Measurements from ENCODE around the gene MMEL1.
"Not testable (repeated sequence)": the region's sequence is repeated elsewhere in the genome, so short reads cannot be mapped to it uniquely, and the experiment has no call there.

MMEL1 gene

GRCh38 chr1:2588661-2589430 is 44.0 kb downstream of the MMEL1 start:
- DNase-seq = no peak

- DNase-seq = no peak
Measured at GRCh38 chr1:2587860-2588571, 44.8 kb downstream of the MMEL1 start.

- no peak for DNase-seq
Measured at GRCh38 chr1:2587071-2587859, 45.6 kb downstream of the MMEL1 start.

GRCh38 chr1:2586154-2587070 is 46.4 kb downstream of the MMEL1 start, which contains the start of gene PRXL2B:
Gene PRXL2B (plus strand): TSS chr1:2586777. CDS start chr1:2586886, 109 bp downstream.
- DNase-seq = peak; percentile 84

GRCh38 chr1:2585318-2586092 is 47.3 kb downstream of the MMEL1 start:
- DNase-seq = no peak

GRCh38 chr1:2584686-2585317 is 48.0 kb downstream of the MMEL1 start:
- no peak for DNase-seq

- no peak for DNase-seq
Measured at GRCh38 chr1:2583871-2584351, 48.9 kb downstream of the MMEL1 start.

GRCh38 chr1:2583331-2583791 is 49.5 kb downstream of the MMEL1 start:
- DNase-seq = no peak

- DNase-seq = no peak
Measured at GRCh38 chr1:2582391-2582790, 50.4 kb downstream of the MMEL1 start.

GRCh38 chr1:2580691-2581090 is 52.1 kb downstream of the MMEL1 start:
- DNase-seq = no peak

GRCh38 chr1:2578758-2579118 is 54.1 kb downstream of the MMEL1 start:
- DNase-seq = no peak

- DNase-seq = not testable (repeated sequence)
Measured at GRCh38 chr1:2577565-2578075, 55.2 kb downstream of the MMEL1 start.

- no peak for DNase-seq
Measured at GRCh38 chr1:2575801-2576663, 56.8 kb downstream of the MMEL1 start.

GRCh38 chr1:2574350-2574749 is 58.5 kb downstream of the MMEL1 start:
- no peak for DNase-seq

- DNase-seq = no peak
Measured at GRCh38 chr1:2573250-2573920, 59.4 kb downstream of the MMEL1 start.

GRCh38 chr1:2571348-2571747 is 61.5 kb downstream of the MMEL1 start:
- DNase-seq = no peak

GRCh38 chr1:2570332-2570731 is 62.5 kb downstream of the MMEL1 start:
- no peak for DNase-seq

- DNase-seq = not testable (repeated sequence)
Measured at GRCh38 chr1:2569703-2570102, 63.1 kb downstream of the MMEL1 start.

GRCh38 chr1:2569060-2569459 is 63.8 kb downstream of the MMEL1 start:
- DNase-seq = no peak

All from NCI-H1417 treated with DMSO at 0.1 percent for 48 hours (cell line).